Glomerular visceral epithelial cell (primary cell): ENCODE measurements around the gene OSBP2.

Source experiments
- DNase-seq: peaks from one replicate; pipeline ENCODE4 v3.0.0-alpha.2; 2016; ENCODE audit errors: extremely low spot score

OSBP2 gene

GRCh38 chr22:30934053-30934452, 239.4 kb downstream of the OSBP2 start:
- no peak for DNase-seq

- no peak for DNase-seq
These were observed 246.2 kb downstream of the OSBP2 start for GRCh38 chr22:30940685-30941362.

GRCh38 chr22:30941363-30941740, 246.7 kb downstream of the OSBP2 start:
- no peak for DNase-seq

- DNase-seq: no peak
These were observed 248.7 kb downstream of the OSBP2 start for GRCh38 chr22:30943368-30943767.

GRCh38 chr22:30944986-30945385, 250.3 kb downstream of the OSBP2 start:
- no peak for DNase-seq

- DNase-seq: no peak
These were observed 251.0 kb downstream of the OSBP2 start for GRCh38 chr22:30945653-30946052.

- DNase-seq: no peak
These were observed 251.7 kb downstream of the OSBP2 start for GRCh38 chr22:30946354-30946753.

GRCh38 chr22:30947173-30947815, 252.6 kb downstream of the OSBP2 start:
- no peak for DNase-seq

GRCh38 chr22:30947816-30948454, 253.3 kb downstream of the OSBP2 start:
- peak; percentile 12 for DNase-seq

GRCh38 chr22:30948930-30949342, 254.3 kb downstream of the OSBP2 start:
- no peak for DNase-seq

GRCh38 chr22:30949934-30950660, 255.4 kb downstream of the OSBP2 start:
- no peak for DNase-seq

GRCh38 chr22:30953206-30953605, 258.5 kb downstream of the OSBP2 start:
- no peak for DNase-seq

- no peak for DNase-seq
These were observed 260.5 kb downstream of the OSBP2 start for GRCh38 chr22:30955153-30955552.
